ENCODE measurements around the gene CLASRP.

DNA sequence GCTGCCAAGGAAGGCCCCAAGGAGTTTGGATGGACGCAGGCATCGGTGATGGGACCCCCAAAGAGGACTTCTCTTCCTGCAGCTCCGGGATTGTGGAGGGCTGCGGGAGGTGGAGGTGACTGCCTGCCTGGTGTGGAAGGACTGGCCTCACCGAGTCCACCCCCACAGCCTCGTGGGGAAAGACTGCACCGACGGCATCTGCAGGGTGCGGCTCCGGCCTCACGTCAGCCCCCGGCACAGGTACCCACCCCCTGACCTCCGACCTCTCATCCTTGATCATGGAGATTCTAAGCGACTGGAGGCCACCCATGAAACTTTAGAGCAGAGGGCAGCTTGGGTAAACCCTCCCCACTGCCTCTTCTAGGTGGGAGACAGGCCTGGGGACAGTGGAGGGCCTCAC, 16.9 kb upstream of the CLASRP start:
- TF ChIP-seq GABPA (IDR thresholded peaks at IDR 0.05; ENCODE audit: borderline replicate concordance, insufficient read depth, low read length) (no peak), POLR2A (IDR thresholded peaks at IDR 0.05; ENCODE audit: control extremely low read depth in 1 of 2, low read depth in 2 of 2, low read length in 2 of 2) (no peak)
- TF ChIP-seq, protein P1, sequence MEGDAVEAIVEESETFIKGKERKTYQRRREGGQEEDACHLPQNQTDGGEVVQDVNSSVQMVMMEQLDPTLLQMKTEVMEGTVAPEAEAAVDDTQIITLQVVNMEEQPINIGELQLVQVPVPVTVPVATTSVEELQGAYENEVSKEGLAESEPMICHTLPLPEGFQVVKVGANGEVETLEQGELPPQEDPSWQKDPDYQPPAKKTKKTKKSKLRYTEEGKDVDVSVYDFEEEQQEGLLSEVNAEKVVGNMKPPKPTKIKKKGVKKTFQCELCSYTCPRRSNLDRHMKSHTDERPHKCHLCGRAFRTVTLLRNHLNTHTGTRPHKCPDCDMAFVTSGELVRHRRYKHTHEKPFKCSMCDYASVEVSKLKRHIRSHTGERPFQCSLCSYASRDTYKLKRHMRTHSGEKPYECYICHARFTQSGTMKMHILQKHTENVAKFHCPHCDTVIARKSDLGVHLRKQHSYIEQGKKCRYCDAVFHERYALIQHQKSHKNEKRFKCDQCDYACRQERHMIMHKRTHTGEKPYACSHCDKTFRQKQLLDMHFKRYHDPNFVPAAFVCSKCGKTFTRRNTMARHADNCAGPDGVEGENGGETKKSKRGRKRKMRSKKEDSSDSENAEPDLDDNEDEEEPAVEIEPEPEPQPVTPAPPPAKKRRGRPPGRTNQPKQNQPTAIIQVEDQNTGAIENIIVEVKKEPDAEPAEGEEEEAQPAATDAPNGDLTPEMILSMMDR (IDR thresholded peaks at IDR 0.05; ENCODE audit: control extremely low read depth in 1 of 3, insufficient read depth in 1 of 3, low read depth in 1 of 3, low read length in 3 of 3): no peak

All from H1 (cell line).